A549 (cell line): ENCODE results near the gene MT1B. TPM values are rescaled to one million over a fixed set of nuclear protein-coding genes. Genes with fewer than 3 reads are reported as not detected.

ENCODE experiments used
- ATAC-seq, 2 experiments: fragments of 200-7000 bp in 1 of 2; fragments of >200 bp in 1 of 2; cut with Nextera tagmentation in 1 of 2; cut with Tn5 transposase in 1 of 2; 3 replicates each; pipeline versions ENCODE4 v1.8.0 to v1.9.1; 2018 to 2020; ENCODE audit warnings: mild to moderate bottlenecking in 1 of 2, moderate library complexity in 1 of 2
- CTCF ChIA-PET: fragments of 300-600 bp; sonication (Branson Sonifier 250); formaldehyde crosslinking; extraction: SDS; loops from one replicate; lab custom pipeline; 2021; ENCODE audit warnings: antibody characterized with exemption, inconsistent platforms; lab: Yijun Ruan, JAX
- POLR2A ChIA-PET: fragments of 350-600 bp; formaldehyde crosslinking; extraction: SDS; loops from one replicate; lab custom pipeline; 2021; ENCODE audit warnings: antibody characterized with exemption, inconsistent platforms; lab: Yijun Ruan, JAX
- DNase-seq, 2 experiments: peaks; one replicate each; pipeline versions ENCODE4 v3.0.0 to v3.0.0-alpha.2; 2011 to 2016; ENCODE audit warnings: low read depth in 1 of 2, low spot score in 1 of 2
- FAIRE-seq: peaks from 2 replicates; lab custom pipeline; 2011; peaks lifted over from hg19 to GRCh38; lab: Jason Lieb, UNC
- H3K27ac ChIP-seq, 2 experiments: fragments of >200 bp; sonication (Bioruptor Twin); formaldehyde crosslinking; 3 replicates each; pipeline ENCODE4 v1.5.1; 2016 to 2017
- H3K4me1 ChIP-seq: fragments of >200 bp; sonication (Bioruptor Twin); formaldehyde crosslinking; 3 replicates; pipeline ENCODE4 v1.6.1; 2016
- H3K4me2 ChIP-seq: fragments of >200 bp; sonication (Bioruptor Twin); formaldehyde crosslinking; 3 replicates; pipeline ENCODE4 v1.6.1; 2016
- H3K4me3 ChIP-seq: fragments of >200 bp; sonication (Bioruptor Twin); formaldehyde crosslinking; 3 replicates; pipeline ENCODE4 v1.5.1; 2016
- H3K9me3 ChIP-seq: fragments of >200 bp; sonication (Bioruptor Twin); formaldehyde crosslinking; 3 replicates; pipeline ENCODE4 v1.6.1; 2016
- ATOH8 ChIP-seq: fragments of 250-450 bp; sonication (Bioruptor Pico); IDR thresholded peaks from 2 replicates; pipeline ENCODE4 v1.5.0; 2020; ENCODE audit warnings: low read depth, mild to moderate bottlenecking, moderate library complexity
- BCL3 ChIP-seq: fragments of >200 bp; sonication (Bioruptor Twin); formaldehyde crosslinking; IDR thresholded peaks from 3 replicates; pipeline ENCODE4 v1.6.1; 2016
- CBX2 ChIP-seq: fragments of 200-600 bp; sonication (generic); IDR thresholded peaks from 2 replicates; pipeline ENCODE4 v1.6.1; 2016; ENCODE audit warnings: low read depth, mild to moderate bottlenecking, borderline replicate concordance
- CTCF ChIP-seq: fragments of >200 bp; sonication (Bioruptor Twin); formaldehyde crosslinking; IDR thresholded peaks from 3 replicates; pipeline ENCODE4 v1.5.1; 2016
- E2F6 ChIP-seq: IDR thresholded peaks from 2 replicates; pipeline ENCODE4 v1.6.1; 2012; ENCODE audit warnings: low read depth, borderline replicate concordance
- EHMT2 ChIP-seq: fragments of 200-600 bp; sonication (generic); IDR thresholded peaks from 2 replicates; pipeline ENCODE4 v1.6.1; 2016; ENCODE audit warnings: antibody characterized with exemption, low read depth, mild to moderate bottlenecking, moderate library complexity
- HEYL ChIP-seq: fragments of 250-450 bp; sonication (Bioruptor Pico); IDR thresholded peaks from 2 replicates; pipeline ENCODE4 v1.8.0; 2021; ENCODE audit warnings: mild to moderate bottlenecking, moderate library complexity
- HOXA7 ChIP-seq: fragments of 250-450 bp; sonication (Bioruptor Pico); IDR thresholded peaks from 2 replicates; pipeline ENCODE4 v1.5.0; 2020; ENCODE audit warnings: mild to moderate bottlenecking, moderate library complexity
- JUN ChIP-seq, 2 experiments: fragments of >200 bp; sonication (Bioruptor Twin); formaldehyde crosslinking; IDR thresholded peaks; 2 replicates in 1 of 2; 3 replicates in 1 of 2; pipeline ENCODE4 v1.6.1; 2016 to 2017
- MAFK ChIP-seq: fragments of 450-650 bp; IDR thresholded peaks from 2 replicates; pipeline ENCODE4 v1.6.1; 2014; ENCODE audit not compliant: partially characterized antibody
- MAX ChIP-seq: IDR thresholded peaks from 2 replicates; pipeline ENCODE4 v1.6.1; 2012
- MYC ChIP-seq: IDR thresholded peaks from 2 replicates; pipeline ENCODE4 v1.6.1; 2012; ENCODE audit warnings: mild to moderate bottlenecking, inconsistent platforms, low read length, improper control_type of control experiment, borderline replicate concordance
- POLR2A ChIP-seq: IDR thresholded peaks from 2 replicates; pipeline ENCODE4 v1.6.1; 2012; ENCODE audit warnings: mild to moderate bottlenecking, low read length
- RAD21 ChIP-seq, 2 experiments: fragments of >200 bp in 1 of 2; sonication (Bioruptor Twin) in 1 of 2; formaldehyde crosslinking in 1 of 2; IDR thresholded peaks in 1 of 2; conservative IDR thresholded peaks in 1 of 2; 2 replicates in 1 of 2; 3 replicates in 1 of 2; pipeline ENCODE4 v1.6.1; 2012 to 2018; ENCODE audit warnings: inconsistent platforms in 1 of 2
- WGBS: methylation state at CpG from one replicate; pipeline ENCODE4 v1.1.6; 2017; ENCODE audit errors: missing lambda C conversion rate; 5-methylcytosine and 5-hydroxymethylcytosine counted together
- polyA plus RNA-seq, 4 experiments: library from polyadenylated mRNA; depleted of rRNA in 3 of 4; stranded (reverse); fragments of >200 nt; fragmentation: RNase III in 1 of 4; extraction: RNeasy Plus Mini Kit Qiagen cat#74134 plus additional on column Dnase treatment in 1 of 4; gene quantifications; 2 replicates in 3 of 4; 3 replicates in 1 of 4; pipeline ENCODE4 v1.2.3, GENCODE V29; 2011 to 2017

Gene MT1B
- polyA plus RNA-seq, 2 of the 4 experiments (the other 2 are of a cell fraction), result not detected

- H3K4me1 ChIP-seq, result peaks cover 9% of the 10 kb centered on the region; the same call in 2 of the 3 replicates
- peak within 1 kb of the TSS; percentile 84 to 85 for H3K27ac ChIP-seq
- 2% methylated on average over 40 of the region's 49 CpGs for WGBS
- peaks cover 4% of the 10 kb centered on the region; the same call in 1 of the 3 replicates for H3K9me3 ChIP-seq
- DNase-seq, result peak; percentile 85 to 89
- no peak for FAIRE-seq
- H3K4me2 ChIP-seq, result peak within 1 kb of the TSS; percentile 88
- peak; percentile 96 to 99 for ATAC-seq
- peak within 1 kb of the TSS; percentile 60 for H3K4me3 ChIP-seq
- no peak for TF ChIP-seq ATOH8 (CRISPR knock-in tag)
- peak; percentile 52; the same call in 1 of the 2 replicates for TF ChIP-seq E2F6
- TF ChIP-seq MYC, result peak; percentile 58; the same call in 1 of the 2 replicates
- peak; percentile 85 for TF ChIP-seq MAFK
- TF ChIP-seq BCL3, result peak; percentile 92
- TF ChIP-seq MAX, result peak; percentile 84
- no peak for TF ChIP-seq HEYL (CRISPR knock-in tag)
- no peak for TF ChIP-seq RAD21 (conservative IDR thresholded peaks at IDR 0.05 in 1 of 2, IDR thresholded peaks at IDR 0.05 in 1 of 2)
- TF ChIP-seq POLR2A, result peak; percentile 75
- peak; percentile 85 to 87 for TF ChIP-seq JUN (IDR thresholded peaks at IDR 0.05)
- ChIA-PET CTCF (interaction anchor here (0.7 to 6.2 kb wide), 5 partner anchors 8 to 81 kb away, joined by 4 to 42 read pairs (median 5); partner anchors contain the start of gene MT2A), POLR2A (interaction anchor here (0.6 to 6.5 kb wide), 17 partner anchors 10 to 231 kb away, joined by 3 to 185 read pairs (median 5); partner anchors contain the start of genes MT1F, MT2A, NUDT21 and OGFOD1)
Observed at GRCh38 chr16:56681939-56682702, 30.4 kb downstream of the MT1B start, which contains the start of gene MT1X. Gene MT1X (plus strand): TSS chr16:56682470. CDS start chr16:56682541, 71 bp downstream.

GRCh38 chr16:56682703-56683397 is 31.2 kb downstream of the MT1B start:
- Histone ChIP-seq H3K4me2 (peak overlapping the region; percentile 88), H3K9me3 (peaks cover 4% of the 10 kb centered on the region; the same call in 1 of the 3 replicates), H3K4me1 (peaks cover 9% of the 10 kb centered on the region; the same call in 2 of the 3 replicates), H3K27ac (peak overlapping the region; percentile 84 to 85), H3K4me3 (peak overlapping the region; percentile 60)
- ChIA-PET POLR2A (interaction anchor here (0.7 to 6.5 kb wide), 18 partner anchors 9 to 232 kb away, joined by 3 to 185 read pairs (median 5); partner anchors contain the start of genes MT1A, MT1F, MT2A and NUDT21), CTCF (interaction anchor here (0.7 to 6.2 kb wide), 9 partner anchors 9 to 82 kb away, joined by 3 to 42 read pairs (median 4); partner anchors contain the start of gene MT2A)
- DNase-seq (no peak), FAIRE-seq (no peak), ATAC-seq (peak; percentile 17 to 19; a peak in 5 of 6 replicates)
- WGBS, result 19% methylated on average over 7 of the region's 8 CpGs
- TF ChIP-seq MAFK (no peak), EHMT2 (no peak), POLR2A (no peak), HOXA7 (CRISPR knock-in tag) (no peak), CBX2 (no peak), CTCF (no peak)
- TF ChIP-seq, all 56 proteins: peak for 0
